NCI-H2227 treated with DMSO at 0.1 percent for 48 hours (cell line): ENCODE results near the gene UBXN1.

Source experiments
- DNase-seq: peaks from one replicate; lab custom pipeline; 2025; lab: John Stamatoyannopoulos, UW

The UBXN1 gene

GRCh38 chr11:62678770-62679696, at the start of gene UBXN1:
TSS of gene UBXN1 (minus strand) at chr11:62679073. CDS start at chr11:62678923, 150 bp downstream.
- DNase-seq: peak; percentile 89

- peak; percentile 89 for DNase-seq
Measured at GRCh38 chr11:62728171-62728988, 49.5 kb upstream of the UBXN1 start, which contains the start of gene TTC9C. TSS of gene TTC9C (plus strand) at chr11:62728486. CDS start at chr11:62728849, 363 bp downstream.

- DNase-seq: peak; percentile 99
Measured at GRCh38 chr11:62727872-62728170, 48.9 kb upstream of the UBXN1 start.

- DNase-seq: peak; percentile 99
Measured at GRCh38 chr11:62727165-62727871, 48.4 kb upstream of the UBXN1 start, which contains the start of gene HNRNPUL2. TSS of gene HNRNPUL2 (minus strand) at chr11:62727457. CDS start at chr11:62727156, 301 bp downstream.

- DNase-seq: no peak
Measured at GRCh38 chr11:62726915-62727164, 48.0 kb upstream of the UBXN1 start.

- DNase-seq: no peak
Measured at GRCh38 chr11:62726156-62726914, 47.5 kb upstream of the UBXN1 start.

- no peak for DNase-seq
Measured at GRCh38 chr11:62725646-62726045, 46.8 kb upstream of the UBXN1 start.

- no peak for DNase-seq
Measured at GRCh38 chr11:62724171-62724570, 45.3 kb upstream of the UBXN1 start.

- DNase-seq: no peak
Measured at GRCh38 chr11:62721994-62722393, 43.1 kb upstream of the UBXN1 start.

- DNase-seq: no peak
Measured at GRCh38 chr11:62719302-62719978, 40.6 kb upstream of the UBXN1 start.

GRCh38 chr11:62716816-62717215, 37.9 kb upstream of the UBXN1 start:
- DNase-seq: no peak

GRCh38 chr11:62716206-62716605, 37.3 kb upstream of the UBXN1 start:
- DNase-seq: no peak

GRCh38 chr11:62715150-62716130, 36.6 kb upstream of the UBXN1 start:
- DNase-seq: no peak

GRCh38 chr11:62713343-62713742, 34.5 kb upstream of the UBXN1 start:
- no peak for DNase-seq

- DNase-seq: no peak
Measured at GRCh38 chr11:62712861-62713260, 34.0 kb upstream of the UBXN1 start.

GRCh38 chr11:62712276-62712812, 33.5 kb upstream of the UBXN1 start:
- no peak for DNase-seq

- no peak for DNase-seq
Measured at GRCh38 chr11:62710001-62710345, 31.1 kb upstream of the UBXN1 start.

GRCh38 chr11:62709247-62710000, 30.6 kb upstream of the UBXN1 start:
- peak; percentile 98 for DNase-seq

- DNase-seq: peak; percentile 57
Measured at GRCh38 chr11:62708793-62709192, 29.9 kb upstream of the UBXN1 start.
